Measurements from ENCODE around the gene MOB3B.

GRCh38 chr9:27428551-27428950, 101.1 kb downstream of the MOB3B start:
- no peak for TF ChIP-seq CTCF (conservative IDR thresholded peaks at IDR 0.05; ENCODE audit: low read depth, low read length)
- TF ChIP-seq EZH2 (IDR thresholded peaks at IDR 0.05; ENCODE audit: low read length, unreplicated experiment): no peak

Data from PC-3 (cell line).